Breast epithelium (tissue), 3 donors: ENCODE data around the gene CHD1L.

ENCODE experiments used
- CTCF ChIP-seq, 3 donors: fragments of 450-650 bp; IDR thresholded peaks; one replicate each; pipeline ENCODE4 v1.5.1; 2016 to 2017; ENCODE audit warnings: antibody characterized with exemption in 3 of 3, mild to moderate bottlenecking in 3 of 3, moderate library complexity in 3 of 3
- POLR2A ChIP-seq: fragments of 450-650 bp; IDR thresholded peaks from one replicate; pipeline ENCODE4 v1.6.1; 2016; ENCODE audit warnings: antibody characterized with exemption, mild to moderate bottlenecking, moderate library complexity
- POLR2AphosphoS5 ChIP-seq, 3 donors: sonication (generic); formaldehyde crosslinking; IDR thresholded peaks; one replicate each; pipeline ENCODE4 v1.6.1; 2017; ENCODE audit warnings: antibody characterized with exemption in 3 of 3

- TF ChIP-seq CTCF (IDR thresholded peaks at IDR 0.05), result no peak
- TF ChIP-seq POLR2A, result no peak
- no peak for TF ChIP-seq POLR2AphosphoS5 (IDR thresholded peaks at IDR 0.05)
Observed at GRCh38 chr1:147215540-147215916, 27.0 kb upstream of the CHD1L start.
